ENCODE results near the gene TRIM77.
"Not testable (repeated sequence)": the region's sequence is repeated elsewhere in the genome, so short reads cannot be mapped to it uniquely, and the experiment has no call there.

TRIM77 gene, protein sequence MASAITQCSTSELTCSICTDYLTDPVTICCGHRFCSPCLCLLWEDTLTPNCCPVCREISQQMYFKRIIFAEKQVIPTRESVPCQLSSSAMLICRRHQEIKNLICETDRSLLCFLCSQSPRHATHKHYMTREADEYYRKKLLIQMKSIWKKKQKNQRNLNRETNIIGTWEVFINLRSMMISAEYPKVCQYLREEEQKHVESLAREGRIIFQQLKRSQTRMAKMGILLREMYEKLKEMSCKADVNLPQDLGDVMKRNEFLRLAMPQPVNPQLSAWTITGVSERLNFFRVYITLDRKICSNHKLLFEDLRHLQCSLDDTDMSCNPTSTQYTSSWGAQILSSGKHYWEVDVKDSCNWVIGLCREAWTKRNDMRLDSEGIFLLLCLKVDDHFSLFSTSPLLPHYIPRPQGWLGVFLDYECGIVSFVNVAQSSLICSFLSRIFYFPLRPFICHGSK

DNA sequence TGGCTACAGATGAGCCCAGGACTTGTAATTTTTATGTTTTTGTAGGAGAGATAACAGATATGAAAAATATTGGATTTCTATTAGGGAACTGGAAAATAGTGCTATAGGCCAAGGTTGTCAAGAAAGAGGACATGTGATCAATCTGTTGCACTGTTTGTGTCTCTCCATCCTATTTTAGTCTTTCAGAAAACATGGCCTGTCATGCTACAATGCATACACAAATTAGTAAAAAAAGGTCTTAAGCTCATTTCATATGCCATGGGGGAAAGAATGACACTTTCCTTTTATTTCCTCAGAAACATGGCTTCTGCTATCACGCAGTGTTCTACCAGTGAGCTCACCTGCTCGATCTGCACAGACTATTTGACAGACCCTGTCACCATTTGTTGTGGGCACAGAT lies at the start of gene TRIM77:
Gene TRIM77, plus strand, starts transcription at position 301 of the 400 bp plus-strand sequence. Its CDS starts 0 bp downstream, at position 301.
- not testable (repeated sequence) for DNase-seq

- DNase-seq: no peak
These were observed 43.1 kb upstream of the TRIM77 start for GRCh38 chr11:89667001-89667400.

DNA sequence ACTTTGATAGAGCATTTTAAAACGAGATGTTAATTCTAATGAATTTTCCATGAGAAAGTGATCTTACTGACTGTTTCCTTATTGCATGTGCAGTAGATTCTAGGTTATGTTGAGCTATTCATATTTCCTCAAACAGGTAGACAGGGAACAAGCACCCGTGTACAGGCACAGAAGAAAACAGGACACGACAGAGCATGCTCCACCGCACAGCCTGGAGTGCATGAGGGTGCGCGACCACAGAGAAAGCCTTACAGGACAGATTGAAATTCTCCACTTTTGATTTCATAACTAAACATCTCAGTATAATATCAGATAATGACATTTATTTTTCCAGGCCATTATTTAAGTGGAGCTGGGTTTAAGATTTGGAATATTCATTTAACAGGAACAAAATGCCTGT lies 41.9 kb upstream of the TRIM77 start:
- not testable (repeated sequence) for DNase-seq

- DNase-seq: not testable (repeated sequence)
These were observed 40.5 kb upstream of the TRIM77 start for GRCh38 chr11:89669586-89669985.

DNA sequence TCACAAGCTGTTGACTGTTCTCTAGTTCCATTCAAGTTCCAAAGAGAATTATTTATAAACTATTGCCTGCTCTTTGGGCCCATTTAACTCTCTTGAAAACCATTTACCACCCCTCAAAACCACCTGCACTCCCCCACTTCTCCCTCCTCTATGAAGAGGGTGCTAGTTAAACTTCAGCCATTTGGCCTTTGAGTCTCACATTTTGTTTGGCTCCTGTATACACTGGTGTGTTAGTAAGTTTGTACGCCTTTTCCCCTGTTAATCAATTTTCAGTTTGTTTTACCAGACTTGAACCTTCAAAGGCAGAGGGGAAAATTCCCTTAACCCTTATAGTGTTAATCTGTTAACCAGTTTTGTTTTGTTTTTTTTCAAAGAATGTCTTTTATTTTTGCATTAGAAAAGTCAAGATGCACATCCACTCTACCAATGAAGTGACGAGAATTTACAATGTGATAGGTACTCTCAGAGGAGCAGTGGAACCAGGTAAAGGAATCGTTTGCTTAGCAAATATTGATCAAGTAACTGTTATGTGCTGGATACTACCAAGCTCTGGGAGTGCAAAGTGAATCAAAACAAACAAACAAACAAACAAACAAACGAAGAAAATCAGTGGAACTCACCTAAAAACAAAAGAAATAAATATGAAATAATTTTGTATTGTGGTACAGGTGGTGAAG lies 40.0 kb upstream of the TRIM77 start:
- not testable (repeated sequence) for DNase-seq

DNA sequence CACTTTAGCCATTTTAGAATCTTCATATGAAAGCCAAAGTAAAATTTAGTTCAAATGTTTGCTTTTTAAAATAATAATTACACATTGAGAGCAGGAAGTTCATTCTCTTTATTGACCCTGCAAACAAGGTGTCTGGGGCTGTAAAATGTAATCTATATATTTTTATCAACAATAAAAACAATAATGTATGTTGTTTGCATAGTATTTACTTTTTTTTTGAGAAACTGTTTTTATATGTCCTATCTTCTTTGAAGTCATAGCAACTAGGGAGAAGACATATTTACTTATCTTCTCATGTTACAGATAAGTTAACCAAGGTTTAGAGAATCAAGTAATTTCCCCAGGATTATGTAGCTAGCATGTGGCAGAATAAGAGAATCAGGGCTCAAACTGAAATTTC lies 37.6 kb upstream of the TRIM77 start:
- not testable (repeated sequence) for DNase-seq

GRCh38 chr11:89673380-89673779 lies 36.7 kb upstream of the TRIM77 start:
- not testable (repeated sequence) for DNase-seq

DNA sequence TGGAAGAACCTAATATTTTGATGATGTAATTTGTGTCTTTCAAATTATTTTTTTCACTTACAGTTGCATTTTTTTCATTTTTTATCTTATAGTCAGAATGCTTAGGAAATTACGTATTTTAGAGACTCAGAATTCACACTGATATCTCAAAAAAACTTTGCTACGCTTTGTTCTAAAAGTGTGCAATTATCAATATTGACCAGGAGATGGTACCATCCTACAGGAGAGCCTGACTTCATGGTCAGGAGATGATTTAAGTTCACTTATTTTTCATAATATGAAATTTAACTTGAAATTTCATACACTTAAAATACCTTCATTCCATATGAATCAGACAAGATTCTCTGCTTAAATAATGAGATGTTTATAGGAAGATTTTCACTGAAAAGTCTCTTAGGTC lies 34.7 kb upstream of the TRIM77 start:
- not testable (repeated sequence) for DNase-seq

- not testable (repeated sequence) for DNase-seq
These were observed 34.2 kb upstream of the TRIM77 start for GRCh38 chr11:89675948-89676347.

DNA sequence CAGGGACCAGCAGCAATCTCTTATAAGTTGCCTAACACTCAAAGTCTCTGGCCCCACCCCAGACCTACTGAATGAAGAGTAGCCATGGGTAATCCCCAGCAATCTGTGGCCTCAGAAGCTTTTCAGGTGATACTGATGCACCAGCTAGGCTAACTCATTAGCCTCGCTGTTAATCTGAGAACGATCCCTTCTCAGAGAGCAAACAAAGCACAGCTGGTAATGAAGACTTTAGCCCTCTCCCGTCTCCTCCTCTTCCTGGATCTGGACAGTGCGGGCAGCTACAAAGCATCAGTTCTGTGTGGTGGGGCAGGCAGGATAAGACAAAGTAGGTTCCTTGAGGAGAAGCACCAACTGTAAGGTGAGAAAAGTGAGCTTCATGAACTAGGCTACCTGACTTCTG lies 3.0 kb upstream of the TRIM77 start:
- DNase-seq: not testable (repeated sequence)

GRCh38 chr11:89724866-89725498 lies 14.9 kb downstream of the TRIM77 start:
- DNase-seq: not testable (repeated sequence)

GRCh38 chr11:89730215-89730614 lies 20.1 kb downstream of the TRIM77 start:
- not testable (repeated sequence) for DNase-seq

DNA sequence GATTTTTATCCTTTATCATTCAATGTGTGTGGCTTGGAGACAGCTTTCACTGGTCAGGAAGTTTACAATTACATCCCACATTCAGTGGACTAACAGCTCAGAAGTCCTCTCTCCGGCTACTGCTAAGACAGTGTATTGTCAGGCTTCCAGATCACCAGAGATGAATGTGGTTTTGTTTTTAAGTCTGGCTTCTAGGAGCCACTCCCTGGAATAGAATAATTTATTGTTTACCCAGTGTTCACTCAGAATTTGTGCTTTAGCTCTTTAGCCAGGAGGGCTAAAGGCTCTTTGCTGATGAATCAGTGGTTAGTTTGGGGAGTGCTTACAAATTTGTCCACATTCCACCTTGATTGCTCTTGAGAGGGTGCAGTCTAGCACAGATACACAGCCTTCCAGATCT lies 26.5 kb downstream of the TRIM77 start:
- no peak for DNase-seq

- no peak for DNase-seq
These were observed 27.0 kb downstream of the TRIM77 start for GRCh38 chr11:89737116-89737515.

- DNase-seq: not testable (repeated sequence)
These were observed 31.3 kb downstream of the TRIM77 start for GRCh38 chr11:89741406-89741805.

DNA sequence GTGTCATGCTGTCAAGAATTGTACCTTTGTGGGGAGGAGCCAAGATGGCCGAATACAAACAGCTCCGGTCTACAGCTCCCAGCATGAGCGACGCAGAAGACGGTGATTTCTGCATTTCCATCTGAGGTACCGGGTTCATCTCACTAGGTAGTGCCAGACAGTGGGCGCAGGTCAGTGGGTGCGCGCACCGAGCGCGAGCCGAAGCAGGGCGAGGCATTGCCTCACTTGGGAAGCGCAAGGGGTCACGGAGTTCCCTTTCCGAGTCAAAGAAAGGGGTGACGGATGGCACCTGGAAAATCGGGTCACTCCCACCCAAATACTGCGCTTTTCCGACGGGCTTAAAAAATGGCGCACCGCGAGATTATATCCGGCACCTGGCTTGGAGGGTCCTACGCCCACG lies 34.1 kb downstream of the TRIM77 start:
- not testable (repeated sequence) for DNase-seq

DNA sequence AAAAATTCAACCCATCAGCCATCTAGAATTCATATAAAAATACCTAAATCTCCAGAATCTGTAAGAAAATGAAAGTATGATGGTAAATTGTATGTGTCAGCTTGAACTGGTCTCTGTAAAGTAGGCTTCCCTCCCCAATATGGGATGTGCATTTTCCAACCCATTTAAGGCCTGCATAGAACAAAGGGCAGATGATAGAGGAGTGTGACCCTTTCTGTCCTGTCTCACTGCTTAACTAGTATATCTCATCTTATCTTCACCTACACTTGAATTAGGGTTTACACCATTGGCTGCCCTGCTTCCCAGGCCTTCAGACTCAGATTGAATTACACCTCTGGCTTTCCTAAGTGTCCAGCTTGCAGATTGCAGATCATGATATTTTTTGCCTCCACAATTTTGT lies 40.7 kb downstream of the TRIM77 start:
- not testable (repeated sequence) for DNase-seq

All from stimulated activated CD8-positive, alpha-beta memory T cell treated with anti-CD3 and anti-CD28 coated beads, Interleukin-4, amount 100 ng/mL, for 48 hours (primary cell).